Measurements from ENCODE around the gene WNT3. TPM values are rescaled to one million over a fixed set of nuclear protein-coding genes. Genes with fewer than 3 reads are reported as not detected.
A peak's percentile ranks its signal among the peaks of the same experiment; 100 is the strongest.

The WNT3 gene
- total and polyA plus RNA-seq, 4 donors = 4.0 to 17.1 (median 10.7) TPM

DNA sequence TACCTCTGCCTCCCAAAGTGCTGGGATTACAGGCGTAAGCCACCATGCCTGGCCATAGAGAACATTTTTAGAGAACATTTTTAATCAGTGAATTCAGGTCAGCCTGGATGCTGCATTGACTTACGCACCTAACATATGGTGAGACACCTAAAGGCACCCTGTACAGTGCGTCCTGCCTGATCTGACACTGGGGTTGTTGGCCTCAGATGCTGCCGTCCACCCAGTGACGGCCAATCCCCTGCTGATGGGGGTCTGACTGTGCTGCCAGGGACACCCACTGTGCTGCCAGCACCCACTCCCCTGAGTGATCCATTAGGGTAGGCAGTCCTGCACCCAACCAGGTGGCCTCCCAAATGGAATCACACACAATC lies 38.5 kb downstream of the WNT3 start:
- 95% methylated on average over 5 of the region's 5 CpGs for WGBS (ENCODE audit: insufficient coverage)
- no peak for DNase-seq (ENCODE audit: low read depth in 4 of 6, low spot score in 6 of 6)

DNA sequence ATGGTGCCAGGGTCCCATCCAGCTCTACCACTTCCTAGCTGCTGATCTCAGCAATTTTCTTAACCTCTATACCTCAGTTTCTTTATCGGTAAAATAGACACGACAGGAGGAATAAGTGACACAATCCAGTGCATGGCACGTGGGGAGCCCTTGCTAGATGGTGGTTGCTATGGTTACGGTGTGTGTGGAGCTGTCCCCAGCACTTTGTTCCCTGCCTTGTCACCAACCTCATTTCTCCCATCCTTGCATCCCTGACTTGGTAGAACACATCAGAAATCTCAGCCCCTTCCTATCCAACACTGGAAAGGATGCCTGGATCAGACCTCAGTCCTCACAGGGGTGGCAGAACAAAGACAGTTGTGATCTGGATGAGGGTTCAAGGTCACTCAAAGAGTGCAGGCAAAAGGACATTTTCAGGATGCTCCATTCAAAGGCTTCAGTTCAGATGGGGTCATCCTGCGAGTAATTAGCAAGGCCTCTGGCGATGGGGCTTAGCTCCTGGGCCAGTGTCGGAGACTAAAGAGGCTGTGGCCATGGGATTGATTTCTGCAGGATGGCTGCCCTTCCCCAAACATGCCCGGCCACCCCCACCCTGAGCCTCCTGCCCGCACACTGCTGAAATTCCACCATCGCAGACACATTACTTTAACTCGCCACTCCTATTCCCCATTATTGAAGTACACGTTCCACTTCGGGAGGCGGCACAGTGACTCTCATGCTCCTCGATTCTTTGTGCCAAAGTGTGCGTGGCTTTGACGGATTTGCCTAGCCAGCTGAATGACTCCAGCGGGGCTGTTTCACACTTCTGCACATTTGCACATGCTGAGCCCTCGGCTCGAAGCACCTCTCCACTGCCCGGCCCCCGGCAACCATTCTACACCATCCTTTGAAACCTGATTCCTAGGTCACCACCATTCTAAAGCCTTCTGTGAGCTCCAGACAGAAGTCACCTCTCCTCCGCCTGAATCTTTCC lies 40.3 kb downstream of the WNT3 start:
- Histone ChIP-seq H3K4me3 (ENCODE audit: low read depth, low read length) (no peak overlapping the region), H3K4me1 (ENCODE audit: control insufficient read depth, insufficient read depth, low read length) (peaks cover 30% of the 10 kb centered on the region), H3K36me3 (ENCODE audit: control insufficient read depth, insufficient read depth, low read length) (peaks cover 25% of the 10 kb centered on the region), H3K9me3 (ENCODE audit: control insufficient read depth, insufficient read depth, low read length) (no peaks in the 10 kb centered on the region), H3K27ac (ENCODE audit: low read depth, low read length) (no peak overlapping the region), H3K27me3 (ENCODE audit: control insufficient read depth, insufficient read depth, low read length) (no peaks in the 10 kb centered on the region)
- WGBS (ENCODE audit: insufficient coverage) = 47% methylated on average over 19 of the region's 23 CpGs
- DNase-seq (ENCODE audit: low read depth in 4 of 6, low spot score in 6 of 6) = peak in 2 of 6 donors; percentile 59 to 87

More for the DNA sequence above, 38.5 kb downstream of the WNT3 start:
- Histone ChIP-seq H3K4me1 (ENCODE audit: control insufficient read depth, insufficient read depth, low read length) (peaks cover 24% of the 10 kb centered on the region), H3K36me3 (ENCODE audit: control insufficient read depth, insufficient read depth, low read length) (peaks cover 30% of the 10 kb centered on the region), H3K4me3 (ENCODE audit: low read depth, low read length) (no peak overlapping the region), H3K27me3 (ENCODE audit: control insufficient read depth, insufficient read depth, low read length) (no peaks in the 10 kb centered on the region), H3K9me3 (ENCODE audit: control insufficient read depth, insufficient read depth, low read length) (no peaks in the 10 kb centered on the region), H3K27ac (ENCODE audit: low read depth, low read length) (no peak overlapping the region)

- no peak for DNase-seq (ENCODE audit: low read depth in 4 of 6, low spot score in 6 of 6)
- H3K27ac ChIP-seq (ENCODE audit: low read depth, low read length) = no peak overlapping the region
- 87% methylated on average over 12 of the region's 12 CpGs for WGBS (ENCODE audit: insufficient coverage)
Observed at GRCh38 chr17:46776298-46777005, 42.0 kb downstream of the WNT3 start.

GRCh38 chr17:46774108-46774737 lies 44.3 kb downstream of the WNT3 start:
- Histone ChIP-seq H3K27ac (ENCODE audit: low read depth, low read length) (no peak overlapping the region), H3K27me3 (ENCODE audit: control insufficient read depth, insufficient read depth, low read length) (no peaks in the 10 kb centered on the region), H3K4me1 (ENCODE audit: control insufficient read depth, insufficient read depth, low read length) (peaks cover 57% of the 10 kb centered on the region), H3K4me3 (ENCODE audit: low read depth, low read length) (no peak overlapping the region), H3K9me3 (ENCODE audit: control insufficient read depth, insufficient read depth, low read length) (no peaks in the 10 kb centered on the region), H3K36me3 (ENCODE audit: control insufficient read depth, insufficient read depth, low read length) (peaks cover 21% of the 10 kb centered on the region)
- 59% methylated on average over 3 of the region's 10 CpGs for WGBS (ENCODE audit: insufficient coverage)
- no peak for DNase-seq (ENCODE audit: low read depth in 4 of 6, low spot score in 6 of 6)

More at GRCh38 chr17:46776298-46777005, 42.0 kb downstream of the WNT3 start:
- Histone ChIP-seq H3K27me3 (ENCODE audit: control insufficient read depth, insufficient read depth, low read length) (no peaks in the 10 kb centered on the region), H3K9me3 (ENCODE audit: control insufficient read depth, insufficient read depth, low read length) (no peaks in the 10 kb centered on the region), H3K36me3 (ENCODE audit: control insufficient read depth, insufficient read depth, low read length) (peaks cover 16% of the 10 kb centered on the region), H3K4me1 (ENCODE audit: control insufficient read depth, insufficient read depth, low read length) (peaks cover 43% of the 10 kb centered on the region), H3K4me3 (ENCODE audit: low read depth, low read length) (no peak overlapping the region)

GRCh38 chr17:46773676-46774075 lies 44.8 kb downstream of the WNT3 start:
- 52% methylated on average over 15 of the region's 15 CpGs for WGBS (ENCODE audit: insufficient coverage)
- no peak overlapping the region for H3K27ac ChIP-seq (ENCODE audit: low read depth, low read length)

GRCh38 chr17:46773221-46773605 lies 45.3 kb downstream of the WNT3 start:
- Histone ChIP-seq H3K4me3 (ENCODE audit: low read depth, low read length) (no peak overlapping the region), H3K4me1 (ENCODE audit: control insufficient read depth, insufficient read depth, low read length) (peaks cover 48% of the 10 kb centered on the region), H3K9me3 (ENCODE audit: control insufficient read depth, insufficient read depth, low read length) (no peaks in the 10 kb centered on the region), H3K27me3 (ENCODE audit: control insufficient read depth, insufficient read depth, low read length) (no peaks in the 10 kb centered on the region), H3K36me3 (ENCODE audit: control insufficient read depth, insufficient read depth, low read length) (peaks cover 27% of the 10 kb centered on the region), H3K27ac (ENCODE audit: low read depth, low read length) (no peak overlapping the region)
- WGBS (ENCODE audit: insufficient coverage) = 74% methylated on average over 5 of the region's 6 CpGs
- no peak for DNase-seq (ENCODE audit: low read depth in 4 of 6, low spot score in 6 of 6)

More at GRCh38 chr17:46773676-46774075, 44.8 kb downstream of the WNT3 start:
- Histone ChIP-seq H3K9me3 (ENCODE audit: control insufficient read depth, insufficient read depth, low read length) (no peaks in the 10 kb centered on the region), H3K4me1 (ENCODE audit: control insufficient read depth, insufficient read depth, low read length) (peaks cover 52% of the 10 kb centered on the region), H3K4me3 (ENCODE audit: low read depth, low read length) (no peak overlapping the region), H3K36me3 (ENCODE audit: control insufficient read depth, insufficient read depth, low read length) (peaks cover 22% of the 10 kb centered on the region), H3K27me3 (ENCODE audit: control insufficient read depth, insufficient read depth, low read length) (no peaks in the 10 kb centered on the region)
- peak in 1 of 6 donors; percentile 33 for DNase-seq (ENCODE audit: low read depth in 4 of 6, low spot score in 6 of 6)

GRCh38 chr17:46772475-46773220 lies 45.8 kb downstream of the WNT3 start:
- Histone ChIP-seq H3K4me1 (ENCODE audit: control insufficient read depth, insufficient read depth, low read length) (peaks cover 43% of the 10 kb centered on the region), H3K9me3 (ENCODE audit: control insufficient read depth, insufficient read depth, low read length) (no peaks in the 10 kb centered on the region), H3K4me3 (ENCODE audit: low read depth, low read length) (peak overlapping the region; percentile 40), H3K27ac (ENCODE audit: low read depth, low read length) (peak overlapping the region; percentile 11), H3K36me3 (ENCODE audit: control insufficient read depth, insufficient read depth, low read length) (peaks cover 32% of the 10 kb centered on the region), H3K27me3 (ENCODE audit: control insufficient read depth, insufficient read depth, low read length) (no peaks in the 10 kb centered on the region)
- no peak for DNase-seq (ENCODE audit: low read depth in 4 of 6, low spot score in 6 of 6)
- WGBS (ENCODE audit: insufficient coverage) = 12% methylated on average over 9 of the region's 16 CpGs

DNA sequence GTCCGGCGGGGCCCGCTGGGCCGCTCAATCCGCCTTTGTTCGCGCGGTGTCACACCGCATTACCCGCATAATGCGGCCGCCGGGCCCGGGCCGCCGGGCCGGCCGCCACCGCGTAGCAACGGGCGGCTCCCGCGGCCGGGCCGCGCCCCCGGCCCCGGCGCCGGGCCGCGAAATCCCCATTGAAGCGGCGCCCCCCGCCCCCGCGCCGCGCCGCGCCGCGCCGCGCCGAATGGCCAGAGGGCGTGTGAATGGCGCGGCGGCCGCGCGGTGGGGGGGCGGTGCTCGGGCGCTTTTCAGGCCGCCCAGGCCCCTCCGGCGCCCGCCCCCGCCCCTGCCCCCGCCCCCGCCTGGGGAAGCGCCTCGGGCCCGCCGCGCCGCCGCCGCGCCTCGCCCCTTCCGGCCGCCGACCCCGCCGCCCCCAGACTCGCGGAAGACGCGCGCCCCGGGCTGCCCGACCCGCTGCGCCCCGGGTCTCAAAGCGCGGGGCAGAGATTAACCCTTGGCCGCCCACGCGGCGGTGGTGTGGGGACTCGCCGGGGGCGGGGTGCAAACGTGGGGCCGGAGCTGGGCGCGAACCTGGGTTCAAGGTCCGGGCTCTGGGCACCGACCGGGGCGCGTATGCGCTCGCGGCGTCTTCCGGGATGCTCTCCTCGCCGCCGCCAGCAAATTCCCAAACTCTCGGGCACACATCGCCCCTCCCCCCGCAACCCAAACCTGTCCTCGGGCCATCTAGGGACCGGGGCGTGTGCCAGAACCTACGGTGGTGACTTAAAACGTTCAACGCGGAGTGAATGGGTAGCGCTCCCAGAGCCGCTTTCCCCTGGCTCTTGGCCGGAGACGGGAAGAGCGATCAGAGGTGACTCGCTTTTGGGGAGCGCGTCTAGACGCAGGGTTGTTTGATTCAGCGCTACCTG lies 46.7 kb downstream of the WNT3 start:
- DNase-seq (ENCODE audit: low read depth in 4 of 6, low spot score in 6 of 6) = peak in 2 of 6 donors; percentile 65 to 70

More for the DNA sequence above, 46.7 kb downstream of the WNT3 start:
- H3K4me1 ChIP-seq (ENCODE audit: control insufficient read depth, insufficient read depth, low read length) = peaks cover 41% of the 10 kb centered on the region
- H3K4me3 ChIP-seq (ENCODE audit: low read depth, low read length) = peak overlapping the region; percentile 40
- H3K36me3 ChIP-seq (ENCODE audit: control insufficient read depth, insufficient read depth, low read length) = peaks cover 33% of the 10 kb centered on the region
- H3K27me3 ChIP-seq (ENCODE audit: control insufficient read depth, insufficient read depth, low read length) = no peaks in the 10 kb centered on the region
- H3K9me3 ChIP-seq (ENCODE audit: control insufficient read depth, insufficient read depth, low read length) = no peaks in the 10 kb centered on the region
- peak overlapping the region; percentile 11 for H3K27ac ChIP-seq (ENCODE audit: low read depth, low read length)
- 1% methylated on average over 134 of the region's 135 CpGs for WGBS (ENCODE audit: insufficient coverage)
